Epithelial cell of proximal tubule (primary cell): ENCODE results near the gene IPO9. TPM values are rescaled to one million over a fixed set of nuclear protein-coding genes. Genes with fewer than 3 reads are reported as not detected.

Source experiments
- DNase-seq: peaks from one replicate; pipeline ENCODE4 v3.0.0-alpha.2; 2011; ENCODE audit warnings: low read depth
- H3K4me3 ChIP-seq: 2 replicates; pipeline ENCODE4 v1.5.1; 2011; ENCODE audit warnings: low read depth, mild to moderate bottlenecking, low read length
- total RNA-seq: library from RNA; depleted of rRNA; stranded (reverse); fragments of >200 nt; gene quantifications from 2 replicates; pipeline ENCODE4 v1.2.3, GENCODE V29; 2015
- TF ChIP-seq, protein P1 (sequence below): conservative IDR thresholded peaks from 2 replicates; pipeline ENCODE4 v1.5.1; 2012; ENCODE audit warnings: low read depth, mild to moderate bottlenecking, low read length

The IPO9 gene
- total RNA-seq, 1 donor from 2014 or later = 16.3 TPM

DNA sequence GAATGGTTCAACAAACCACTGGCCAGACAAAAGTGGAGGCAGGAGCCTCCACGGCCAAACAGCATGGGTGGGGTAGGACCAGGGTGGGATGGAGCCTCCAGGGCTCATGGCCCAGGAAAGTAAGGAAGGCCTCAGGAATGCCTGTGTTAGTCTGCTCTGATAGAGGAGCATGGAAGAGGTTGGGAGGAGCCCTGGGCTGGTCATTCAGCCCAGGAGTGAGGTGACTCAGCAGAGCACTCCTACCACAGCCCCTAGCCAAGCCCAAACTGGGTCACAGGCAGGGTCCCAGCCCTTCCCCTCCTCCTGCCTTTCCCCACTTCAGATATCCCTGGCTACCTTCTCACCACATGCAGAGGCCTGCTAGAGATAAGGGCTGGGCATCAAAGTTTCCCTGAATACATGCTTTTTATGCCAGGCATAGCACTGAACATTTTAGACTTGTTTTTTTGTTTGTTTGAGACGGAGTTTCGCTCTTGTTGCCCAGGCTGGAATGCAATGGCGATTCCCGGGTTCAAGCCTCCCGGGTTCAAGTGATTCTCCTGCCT, 56.6 kb downstream of the IPO9 start:
- no peak overlapping the region for H3K4me3 ChIP-seq
- DNase-seq = no peak
- TF ChIP-seq, protein P1, sequence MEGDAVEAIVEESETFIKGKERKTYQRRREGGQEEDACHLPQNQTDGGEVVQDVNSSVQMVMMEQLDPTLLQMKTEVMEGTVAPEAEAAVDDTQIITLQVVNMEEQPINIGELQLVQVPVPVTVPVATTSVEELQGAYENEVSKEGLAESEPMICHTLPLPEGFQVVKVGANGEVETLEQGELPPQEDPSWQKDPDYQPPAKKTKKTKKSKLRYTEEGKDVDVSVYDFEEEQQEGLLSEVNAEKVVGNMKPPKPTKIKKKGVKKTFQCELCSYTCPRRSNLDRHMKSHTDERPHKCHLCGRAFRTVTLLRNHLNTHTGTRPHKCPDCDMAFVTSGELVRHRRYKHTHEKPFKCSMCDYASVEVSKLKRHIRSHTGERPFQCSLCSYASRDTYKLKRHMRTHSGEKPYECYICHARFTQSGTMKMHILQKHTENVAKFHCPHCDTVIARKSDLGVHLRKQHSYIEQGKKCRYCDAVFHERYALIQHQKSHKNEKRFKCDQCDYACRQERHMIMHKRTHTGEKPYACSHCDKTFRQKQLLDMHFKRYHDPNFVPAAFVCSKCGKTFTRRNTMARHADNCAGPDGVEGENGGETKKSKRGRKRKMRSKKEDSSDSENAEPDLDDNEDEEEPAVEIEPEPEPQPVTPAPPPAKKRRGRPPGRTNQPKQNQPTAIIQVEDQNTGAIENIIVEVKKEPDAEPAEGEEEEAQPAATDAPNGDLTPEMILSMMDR = no peak

DNA sequence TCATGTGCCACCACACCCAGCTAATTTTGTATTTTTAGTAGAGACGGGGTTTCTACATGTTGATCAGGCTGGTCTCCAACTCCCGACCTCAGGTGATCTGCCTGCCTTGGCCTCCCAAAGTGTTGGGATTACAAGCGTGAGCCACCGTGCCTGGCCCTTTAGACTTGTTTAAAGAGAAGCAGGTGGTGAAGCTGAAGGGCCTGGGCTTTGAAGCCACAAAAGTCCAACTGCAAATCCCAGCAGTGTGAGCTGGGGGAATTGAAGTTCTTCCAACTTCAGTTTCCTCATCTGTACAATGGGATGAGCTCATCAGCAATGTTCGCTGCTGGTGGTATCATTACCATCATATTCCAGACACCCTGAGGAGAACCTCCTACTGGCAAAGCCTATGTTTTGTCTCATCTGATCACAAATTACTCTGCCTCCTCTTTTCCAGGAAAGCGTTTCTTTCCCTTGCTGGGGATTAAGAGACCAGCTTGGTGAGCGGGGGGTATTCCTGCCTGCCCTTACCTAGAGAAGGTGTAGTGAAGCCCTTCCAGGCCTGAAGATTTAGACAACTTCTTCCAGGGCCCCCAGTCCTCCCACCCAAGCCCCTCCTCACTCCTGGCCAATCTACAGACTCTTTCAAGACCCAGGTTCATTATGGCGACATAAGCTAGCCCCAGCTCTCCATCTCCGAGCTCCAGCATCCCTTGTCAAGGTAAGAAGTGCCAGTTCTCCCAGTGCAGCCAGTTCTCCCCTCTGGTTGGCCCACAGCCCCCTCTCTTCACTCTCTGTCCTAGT, 57.3 kb downstream of the IPO9 start:
- TF ChIP-seq, protein P1 = no peak
- H3K4me3 ChIP-seq = no peak overlapping the region
- no peak for DNase-seq

DNA sequence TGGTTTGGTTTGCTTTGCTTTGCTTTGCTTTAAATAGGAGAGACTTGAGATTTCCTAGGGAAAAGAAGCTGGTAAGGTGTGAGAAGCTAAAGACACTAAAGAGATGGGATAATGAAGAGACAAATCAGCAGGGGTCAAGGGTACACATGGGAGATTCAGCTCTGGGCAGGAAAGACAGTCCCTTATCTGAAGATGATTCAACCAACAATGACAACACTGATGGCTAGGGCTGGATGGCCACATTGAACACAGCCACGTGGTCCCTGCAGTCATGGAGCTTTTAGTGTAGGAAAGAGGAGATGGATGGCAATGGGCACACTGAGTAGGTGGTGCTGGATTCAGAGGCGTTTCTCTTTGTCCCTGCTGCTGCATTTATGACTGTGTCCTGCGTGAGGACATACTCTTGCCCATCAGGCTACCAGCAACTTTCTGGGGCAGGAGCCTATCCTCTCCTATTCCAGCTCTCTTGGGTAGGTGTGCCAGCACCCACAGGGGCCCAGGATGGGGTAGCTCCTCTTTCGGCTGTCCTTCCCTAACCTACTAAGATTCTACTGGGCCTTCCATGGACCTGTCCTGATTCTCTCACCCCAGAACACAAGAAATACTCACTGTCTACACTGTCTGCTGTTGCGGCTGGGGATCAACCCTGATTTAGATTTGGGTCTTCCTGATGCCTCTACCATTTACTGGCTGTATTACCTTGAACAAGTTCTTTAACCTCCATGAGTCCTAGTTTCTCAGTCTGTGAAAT, 58.3 kb downstream of the IPO9 start:
- H3K4me3 ChIP-seq = no peak overlapping the region
- TF ChIP-seq, protein P1 = no peak
- DNase-seq = no peak

DNA sequence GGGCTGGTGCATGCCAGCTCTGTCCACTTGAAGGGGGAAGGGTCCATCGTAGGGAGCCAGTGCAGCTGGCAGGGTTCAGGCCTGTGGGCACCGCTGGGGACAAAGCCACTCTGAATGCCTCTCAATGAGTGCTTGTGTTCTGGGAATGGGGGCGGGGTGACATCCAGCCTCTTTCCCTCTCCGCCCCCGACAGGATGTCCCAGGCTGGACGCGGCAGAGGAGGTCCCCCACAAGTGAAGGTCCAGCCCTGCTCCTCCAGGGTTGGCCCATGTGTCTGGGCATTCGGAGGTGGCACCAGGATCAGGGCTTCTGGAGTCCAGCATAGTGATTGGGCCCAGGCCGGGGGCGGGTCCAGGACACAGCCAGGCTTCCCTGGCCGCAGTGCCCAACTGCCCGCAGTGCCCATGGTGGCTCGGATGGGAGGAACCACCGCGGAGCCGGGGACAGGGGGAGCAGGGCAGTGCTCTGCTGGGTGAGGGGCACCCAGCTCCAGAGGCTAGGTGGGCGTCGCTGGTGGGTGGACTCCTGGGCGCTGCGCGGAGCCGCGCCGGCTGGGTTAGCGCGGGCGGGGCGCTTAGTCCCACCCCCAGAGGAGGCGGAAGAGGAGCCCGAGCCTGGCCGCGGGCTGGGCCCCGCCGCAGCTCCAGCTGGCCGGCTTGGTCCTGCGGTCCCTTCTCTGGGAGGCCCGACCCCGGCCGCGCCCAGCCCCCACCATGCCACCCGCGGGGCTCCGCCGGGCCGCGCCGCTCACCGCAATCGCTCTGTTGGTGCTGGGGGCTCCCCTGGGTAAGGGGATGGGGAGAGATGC, 59.5 kb downstream of the IPO9 start, which contains the start of gene SHISA4:
SHISA4 (plus strand) TSS at position 617 of the 808 bp plus-strand sequence; CDS start at position 714, 97 bp downstream.
- no peak for DNase-seq
- peak within 1 kb of the TSS; percentile 83 for H3K4me3 ChIP-seq
- TF ChIP-seq, protein P1 = no peak

DNA sequence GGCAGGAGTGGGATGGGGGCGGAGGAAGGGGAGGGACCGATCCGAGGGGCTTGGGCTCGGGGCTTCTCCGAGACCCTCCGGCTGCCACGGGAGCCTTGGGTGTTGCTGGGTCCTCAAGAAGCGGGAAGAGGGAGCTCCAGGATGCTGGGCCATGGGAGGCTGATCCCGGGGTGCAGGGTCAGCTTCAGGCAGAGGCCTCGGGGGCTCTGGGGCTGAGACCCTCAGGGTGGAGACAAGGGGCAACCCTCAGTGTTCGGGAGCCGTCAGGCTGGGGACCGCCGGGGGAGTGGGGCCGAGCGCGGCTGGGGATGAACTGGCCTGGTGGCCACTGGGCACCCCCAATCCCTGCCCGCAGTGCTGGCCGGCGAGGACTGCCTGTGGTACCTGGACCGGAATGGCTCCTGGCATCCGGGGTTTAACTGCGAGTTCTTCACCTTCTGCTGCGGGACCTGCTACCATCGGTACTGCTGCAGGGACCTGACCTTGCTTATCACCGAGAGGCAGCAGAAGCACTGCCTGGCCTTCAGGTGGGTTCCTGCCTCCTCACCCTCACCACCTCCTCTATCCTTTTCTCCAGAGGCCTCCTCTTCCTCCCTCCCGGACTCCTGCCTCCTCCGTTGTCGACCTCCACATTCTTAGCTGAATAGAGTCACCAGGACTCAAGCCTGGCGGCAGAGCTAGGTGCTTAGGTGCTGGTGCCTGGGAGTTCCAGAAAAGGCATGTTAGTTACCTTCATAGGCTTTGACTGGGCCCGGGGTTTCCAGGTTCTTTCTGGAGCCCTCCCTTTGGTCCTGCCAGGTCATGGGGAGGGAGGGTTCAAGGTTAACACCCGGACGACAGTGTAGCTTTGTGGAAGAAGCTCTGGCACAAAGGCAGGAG, 60.4 kb downstream of the IPO9 start:
- TF ChIP-seq, protein P1 = no peak
- peak overlapping the region; percentile 83 for H3K4me3 ChIP-seq
- no peak for DNase-seq

DNA sequence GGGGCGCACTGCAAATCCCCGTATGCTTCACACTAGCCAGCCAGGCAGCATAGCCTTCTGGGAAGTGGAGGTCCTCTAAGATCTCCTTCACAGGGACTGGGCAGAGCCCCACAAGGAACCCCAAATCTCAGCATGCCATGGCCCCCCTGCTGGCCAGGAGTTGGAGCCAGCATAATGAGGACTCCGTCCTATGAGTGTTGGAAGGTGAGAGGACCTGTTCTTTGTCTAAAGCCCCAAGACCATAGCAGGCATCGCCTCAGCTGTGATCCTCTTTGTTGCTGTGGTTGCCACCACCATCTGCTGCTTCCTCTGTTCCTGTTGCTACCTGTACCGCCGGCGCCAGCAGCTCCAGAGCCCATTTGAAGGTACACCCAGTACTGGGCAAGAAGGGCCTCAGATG, 61.3 kb downstream of the IPO9 start:
- H3K4me3 ChIP-seq = no peak overlapping the region
- TF ChIP-seq, protein P1 = no peak
- DNase-seq = no peak
